ENCODE data around the gene PEMT.

The PEMT gene

GRCh38 chr17:17549732-17550366, 41.7 kb downstream of the PEMT start:
- DNase-seq, result no peak

GRCh38 chr17:17548044-17548443, 43.5 kb downstream of the PEMT start:
- no peak for DNase-seq

DNA sequence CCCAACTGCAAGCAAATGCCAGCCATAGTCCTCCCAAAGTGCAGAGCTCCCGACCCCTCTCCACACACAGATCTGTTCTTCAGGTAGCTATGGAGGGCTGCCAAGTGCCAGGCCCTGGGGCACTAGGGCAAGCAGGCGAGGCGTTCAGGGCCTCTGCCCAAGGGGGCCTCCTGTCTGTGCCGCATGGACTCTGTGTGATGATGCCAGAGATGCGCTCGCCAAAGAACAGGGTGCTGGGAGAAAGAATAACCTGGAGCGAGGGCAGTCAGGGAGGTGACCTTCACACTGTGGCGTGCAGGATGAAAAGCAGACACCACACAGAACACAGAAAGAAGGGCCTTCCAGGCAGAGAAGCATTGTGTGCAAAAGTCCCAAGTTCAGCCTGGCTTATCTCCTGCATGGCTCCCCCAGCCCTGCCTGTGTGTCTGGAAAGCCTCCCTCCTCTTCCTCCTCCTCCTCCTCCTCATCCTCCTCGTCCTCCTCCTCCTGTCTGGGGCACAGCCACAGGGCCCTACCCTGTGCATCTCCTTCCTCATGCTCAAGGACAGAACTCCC, 44.2 kb downstream of the PEMT start:
- no peak for DNase-seq

GRCh38 chr17:17546399-17547185, 44.9 kb downstream of the PEMT start:
- DNase-seq, result no peak

- no peak for DNase-seq
These were observed 45.5 kb downstream of the PEMT start for GRCh38 chr17:17545984-17546383.

- no peak for DNase-seq
These were observed 46.3 kb downstream of the PEMT start for GRCh38 chr17:17545031-17545820.

DNA sequence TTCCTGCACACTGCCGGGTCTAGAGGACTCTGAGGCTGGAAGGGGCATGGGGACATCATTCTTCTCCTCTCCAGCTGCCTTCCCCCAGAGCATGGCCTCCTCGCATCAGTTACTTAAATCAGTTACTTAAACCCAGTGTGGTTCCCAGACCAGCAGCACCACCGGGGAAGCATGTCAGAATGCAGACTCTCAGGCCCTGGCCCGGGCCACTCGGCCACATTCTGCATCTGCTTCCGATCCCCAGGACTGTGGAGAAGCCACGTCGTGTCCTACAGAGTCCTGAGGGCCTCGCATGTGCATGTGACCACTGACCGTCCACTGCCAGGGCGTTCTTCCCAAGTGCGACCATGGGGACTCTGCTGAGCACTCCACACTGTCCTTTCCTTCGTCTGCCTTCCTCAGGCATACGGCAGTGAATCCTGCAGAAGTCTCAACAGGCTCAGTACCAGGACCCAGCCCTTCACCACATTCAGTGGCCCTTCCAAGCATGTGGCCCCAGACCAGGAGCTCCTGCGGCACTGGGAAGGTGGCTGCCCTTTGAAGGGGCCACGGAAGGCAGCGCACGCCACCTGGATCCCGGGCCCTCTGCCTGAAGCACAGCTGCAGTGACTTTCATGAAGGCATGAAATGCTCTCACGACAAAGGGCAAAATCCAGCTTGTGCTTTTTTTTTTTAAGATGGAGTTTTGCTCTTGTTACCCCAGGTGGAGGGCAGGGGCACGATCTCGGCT, 48.4 kb downstream of the PEMT start:
- no peak for DNase-seq

- no peak for DNase-seq
These were observed 49.9 kb downstream of the PEMT start for GRCh38 chr17:17541640-17542001.

DNA sequence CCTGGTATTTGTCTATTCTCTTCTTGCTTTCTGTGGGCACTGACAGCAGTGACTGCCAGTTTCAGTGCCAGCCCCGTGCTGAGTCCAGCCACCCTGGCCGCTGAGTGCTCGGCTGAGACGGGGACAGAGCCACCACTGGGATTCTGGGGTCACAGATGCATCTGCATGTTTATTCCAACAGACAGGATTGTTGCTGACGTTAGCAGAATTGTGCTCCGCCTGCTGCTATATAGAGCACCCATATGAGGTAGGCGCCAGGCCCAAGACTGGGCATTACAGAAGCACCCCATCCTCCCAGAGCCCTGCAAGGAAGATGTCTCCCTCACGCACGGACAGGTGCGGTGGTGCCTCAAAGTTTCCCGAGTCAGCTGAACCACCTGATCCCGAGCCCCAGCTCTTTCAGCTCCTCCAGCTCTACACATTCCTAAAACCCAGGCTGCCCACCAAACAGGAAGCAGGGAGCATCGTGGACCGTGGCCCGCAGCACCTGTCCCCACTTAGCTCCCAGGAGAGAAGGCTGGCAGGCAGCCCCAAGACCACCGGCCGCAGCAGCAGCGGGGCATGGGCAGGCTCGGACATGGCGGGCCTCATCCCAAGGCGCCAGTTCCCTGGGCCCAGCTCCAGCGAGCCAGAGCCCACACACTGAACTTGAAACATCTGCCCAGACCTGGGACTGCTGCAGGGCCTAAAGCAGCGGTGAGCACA, 50.4 kb downstream of the PEMT start:
- no peak for DNase-seq

DNA sequence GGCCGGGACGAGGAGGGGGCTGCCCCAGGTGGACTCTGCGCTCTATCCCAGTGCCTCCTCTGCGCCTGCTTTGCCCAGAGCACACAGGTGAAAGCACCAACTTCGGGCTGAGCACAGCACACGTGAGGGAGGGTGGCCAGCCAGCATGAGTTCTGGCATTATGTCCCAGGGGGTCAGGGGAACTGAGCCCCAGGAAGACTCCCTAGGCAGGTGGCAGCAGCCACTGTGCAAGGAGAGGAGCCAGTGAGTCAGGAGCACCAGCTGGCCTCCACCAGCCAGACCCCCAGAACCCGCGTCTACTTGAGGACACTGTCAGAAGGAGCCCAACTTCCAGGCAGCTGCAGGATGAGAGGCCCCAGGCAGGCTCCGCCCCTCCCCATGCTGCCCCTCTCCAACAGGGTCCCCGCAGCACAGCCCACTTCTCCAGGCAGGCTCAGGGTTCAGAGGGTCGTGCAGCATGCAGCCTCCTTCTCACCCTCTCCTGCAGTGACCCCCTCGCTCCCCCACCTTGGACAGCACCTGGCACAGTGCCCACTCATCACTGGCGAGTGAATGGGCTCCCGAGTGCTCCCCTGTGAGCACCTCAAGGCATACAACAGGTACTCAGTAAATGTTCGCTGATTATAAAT, 51.1 kb downstream of the PEMT start:
- DNase-seq, result no peak

DNA sequence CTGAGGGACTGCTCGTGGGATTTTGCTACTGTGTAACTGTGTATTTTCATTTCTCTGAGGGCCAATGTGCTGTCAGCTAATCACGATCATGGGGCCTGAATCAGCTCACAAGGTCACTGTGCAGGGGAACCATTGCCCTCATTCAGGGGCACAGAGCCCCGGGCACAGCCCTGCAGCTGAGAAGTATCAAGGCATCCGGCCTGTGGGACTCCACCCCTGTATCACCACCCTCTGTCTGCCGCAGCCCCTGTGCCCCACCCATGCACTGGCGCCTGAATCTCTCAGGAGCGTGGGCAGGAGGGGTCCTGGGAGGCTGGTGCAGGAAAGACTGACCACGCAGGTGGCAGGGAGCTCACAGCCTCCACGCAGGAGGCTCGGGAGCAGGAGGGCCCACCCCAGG, 51.9 kb downstream of the PEMT start:
- DNase-seq, result no peak

DNA sequence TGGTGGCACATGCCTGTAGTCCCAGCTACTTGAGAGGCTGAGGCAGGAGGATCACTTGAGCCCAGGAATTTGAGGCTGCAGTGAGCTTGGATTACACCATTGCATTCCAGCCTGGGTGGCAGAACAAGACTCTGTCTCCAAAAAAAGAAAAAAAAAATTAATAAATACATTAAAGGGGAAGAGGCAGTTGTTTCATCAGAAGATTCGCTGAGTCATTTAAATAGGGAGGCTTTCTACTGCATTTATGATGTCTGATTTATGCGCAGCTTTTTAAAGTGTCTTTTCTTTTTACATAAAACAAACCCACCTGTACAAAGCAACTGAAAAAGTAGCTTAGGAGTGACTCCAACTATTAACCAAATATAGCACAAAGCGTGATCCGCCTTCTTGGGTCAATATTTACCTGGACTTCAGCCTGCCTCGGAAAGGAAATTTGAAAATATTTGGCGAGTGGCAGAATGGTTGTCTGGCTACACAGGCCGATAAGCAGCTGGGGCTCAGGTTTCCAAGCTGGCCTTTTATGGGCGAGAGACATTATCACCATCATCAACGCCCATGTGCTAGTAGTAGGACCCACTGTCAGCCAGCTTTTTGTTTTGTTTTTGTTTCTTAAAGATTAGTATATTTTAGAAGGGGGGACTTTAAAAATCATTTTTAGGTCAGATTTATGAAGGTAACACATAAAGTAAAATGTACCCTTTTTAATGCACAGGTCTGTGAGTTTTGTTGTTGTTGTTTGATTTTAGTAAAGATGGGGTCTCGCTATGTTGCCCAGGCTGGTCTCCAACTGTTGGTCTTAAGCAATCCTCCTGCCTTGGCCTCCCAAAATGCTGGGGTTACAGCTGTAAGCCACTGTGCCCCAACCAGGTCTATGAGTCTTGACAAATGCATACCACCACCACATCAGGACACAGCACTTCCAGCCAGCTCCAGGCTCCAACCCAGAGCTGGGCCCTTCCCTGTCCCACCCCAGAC, 52.8 kb downstream of the PEMT start:
- no peak for DNase-seq

GRCh38 chr17:17537311-17538099, 54.0 kb downstream of the PEMT start:
- no peak for DNase-seq

DNA sequence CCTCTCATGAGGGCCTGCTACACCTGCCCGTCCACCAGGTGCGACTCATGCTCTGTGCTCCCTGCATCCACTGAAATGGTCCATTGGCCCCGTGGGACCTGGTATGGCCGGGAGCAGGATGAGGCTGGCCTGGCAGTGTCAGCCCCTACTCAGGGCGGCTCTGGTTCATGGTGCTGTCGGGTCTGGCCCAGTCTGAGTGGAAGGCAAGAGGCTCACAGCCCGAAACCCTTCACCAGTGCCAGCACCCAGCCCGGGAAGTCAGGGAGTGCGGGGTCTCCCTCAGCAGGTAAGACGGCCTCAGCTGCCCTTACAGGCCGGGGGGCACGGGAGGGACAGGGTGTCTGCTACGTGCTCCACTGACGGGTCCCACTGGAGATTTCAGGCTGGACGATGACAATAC, 54.8 kb downstream of the PEMT start:
- no peak for DNase-seq

DNA sequence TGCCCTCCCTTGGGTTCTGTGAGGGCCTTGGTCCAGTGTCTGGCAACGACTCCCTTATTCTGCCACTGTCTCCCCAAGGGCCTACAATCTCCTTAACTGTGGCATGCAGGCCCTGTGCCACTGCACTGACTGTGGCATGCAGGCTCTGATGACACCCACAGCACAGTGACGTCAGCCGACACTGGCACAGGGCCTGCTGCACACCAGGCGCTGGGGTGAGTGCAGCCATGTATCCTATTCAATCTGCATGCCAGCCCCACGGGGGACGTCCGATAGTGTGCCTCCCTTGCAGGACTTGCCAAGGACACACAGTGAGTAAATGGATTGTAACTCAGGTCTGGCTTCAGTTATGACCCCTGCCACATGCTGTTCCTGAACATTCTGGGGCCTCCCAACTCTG, 55.6 kb downstream of the PEMT start:
- no peak for DNase-seq

GRCh38 chr17:17533901-17534441, 57.5 kb downstream of the PEMT start:
- no peak for DNase-seq

- no peak for DNase-seq
These were observed 58.5 kb downstream of the PEMT start for GRCh38 chr17:17532991-17533390.

- DNase-seq, result no peak
These were observed 60.4 kb downstream of the PEMT start for GRCh38 chr17:17531156-17531555.
